GM12878 (cell line): ENCODE measurements around the gene ZNF101. TPM values are rescaled to one million over a fixed set of nuclear protein-coding genes. Genes with fewer than 3 reads are reported as not detected.

Experiments
- ATAC-seq: fragments of 200-7000 bp; cut with Tn5 transposase; 3 replicates; pipeline ENCODE4 v1.9.1; 2020; ENCODE audit warnings: mild to moderate bottlenecking, moderate library complexity
- BruUV-seq: library from RNA; stranded (reverse); fragments of 400-500 nt; replicated peaks from 2 replicates; lab custom pipeline; 2021; lab: Mats Ljungman, UMichigan
- CTCF ChIA-PET: fragments of 300-600 bp; sonication (Branson Sonifier 250); formaldehyde crosslinking; extraction: SDS; loops from one replicate; lab custom pipeline; 2021; ENCODE audit warnings: inconsistent platforms; lab: Yijun Ruan, JAX
- POLR2A ChIA-PET: fragments of 350-600 bp; formaldehyde crosslinking; extraction: SDS; loops from one replicate; lab custom pipeline; 2021; ENCODE audit warnings: inconsistent platforms; lab: Charles Lee
- RAD21 ChIA-PET: fragments of 300-600 bp; sonication (Branson Sonifier 250); formaldehyde crosslinking; loops from one replicate; lab custom pipeline; 2023; ENCODE audit warnings: antibody characterized with exemption; ENCODE audit not compliant: unreplicated experiment; lab: Charles Lee
- SMC1A ChIA-PET: fragments of 300-600 bp; sonication (Branson Sonifier 250); formaldehyde crosslinking; loops from one replicate; lab custom pipeline; 2023; ENCODE audit not compliant: unreplicated experiment, uncharacterized antibody; lab: Charles Lee
- DNase-seq: peaks from one replicate; pipeline ENCODE4 v3.0.0-alpha.2; 2011; ENCODE audit warnings: low read depth, low spot score
- FAIRE-seq: peaks from 3 replicates; lab custom pipeline; 2011; peaks lifted over from hg19 to GRCh38; lab: Jason Lieb, UNC
- H2AFZ ChIP-seq: 2 replicates; pipeline ENCODE4 v1.6.0; 2011; ENCODE audit warnings: low read depth, low read length, control low read depth; ENCODE audit not compliant: control insufficient read depth
- H3K27ac ChIP-seq: 2 replicates; pipeline ENCODE4 v1.5.1; 2011; ENCODE audit warnings: control low read depth; ENCODE audit not compliant: control insufficient read depth, insufficient read depth
- H3K27me3 ChIP-seq, 2 experiments: replicated peaks in 1 of 2; 2 replicates each; pipeline versions ENCODE4 v1.6.0 to v1.6.1; 2011; ENCODE audit warnings: low read length in 1 of 2; ENCODE audit not compliant: control insufficient read depth in 2 of 2, insufficient read depth in 2 of 2
- H3K36me3 ChIP-seq, 2 experiments: 2 replicates each; pipeline ENCODE4 v1.5.1; 2011; ENCODE audit warnings: low read length in 1 of 2; ENCODE audit not compliant: control insufficient read depth in 2 of 2, insufficient read depth in 2 of 2
- H3K4me1 ChIP-seq: 2 replicates; pipeline ENCODE4 v1.6.1; 2011; ENCODE audit warnings: mild to moderate bottlenecking, low read length, moderate library complexity, mixed read lengths; ENCODE audit not compliant: control insufficient read depth, insufficient read depth
- H3K4me2 ChIP-seq: 2 replicates; pipeline ENCODE4 v1.6.0; 2011; ENCODE audit warnings: control low read depth; ENCODE audit not compliant: control insufficient read depth, insufficient read depth
- H3K4me3 ChIP-seq: fragments of 200-600 bp; sonication (generic); 2 replicates; pipeline ENCODE4 v1.5.1; 2016
- H3K79me2 ChIP-seq: 2 replicates; pipeline ENCODE4 v1.6.0; 2011; ENCODE audit warnings: low read length; ENCODE audit not compliant: control insufficient read depth, insufficient read depth
- H3K9ac ChIP-seq: 2 replicates; pipeline ENCODE4 v1.8.0; 2011; ENCODE audit warnings: low read length, control low read depth, mixed read lengths; ENCODE audit not compliant: control insufficient read depth, insufficient read depth
- H3K9me3 ChIP-seq: replicated peaks from 3 replicates; pipeline ENCODE4 v1.5.1; 2011; ENCODE audit warnings: mild to moderate bottlenecking, low read length; ENCODE audit not compliant: control insufficient read depth, insufficient read depth
- H4K20me1 ChIP-seq: 2 replicates; pipeline ENCODE4 v1.6.0; 2011; ENCODE audit not compliant: control insufficient read depth, insufficient read depth
- BRCA1 ChIP-seq: IDR thresholded peaks from 2 replicates; pipeline ENCODE4 v1.6.1; 2011; ENCODE audit warnings: low read depth, low read length, improper control_type of control experiment
- CBFB ChIP-seq: IDR thresholded peaks from 2 replicates; pipeline ENCODE4 v1.6.1; 2016; ENCODE audit warnings: antibody characterized with exemption, low read depth
- CBX3 ChIP-seq: fragments of 200-600 bp; sonication (generic); IDR thresholded peaks from 2 replicates; pipeline ENCODE4 v1.6.1; 2016; ENCODE audit warnings: low read depth, borderline replicate concordance
- FOS ChIP-seq: IDR thresholded peaks from 3 replicates; pipeline ENCODE4 v1.6.1; 2011; ENCODE audit warnings: borderline replicate concordance; ENCODE audit not compliant: insufficient read length; ENCODE audit errors: extremely low read depth
- IRF4 ChIP-seq: IDR thresholded peaks from 2 replicates; pipeline ENCODE4 v1.6.1; 2011; ENCODE audit warnings: low read depth, low read length
- KDM1A ChIP-seq: fragments of 200-600 bp; sonication (generic); IDR thresholded peaks from 2 replicates; pipeline ENCODE4 v1.6.1; 2016; ENCODE audit warnings: borderline replicate concordance
- MXI1 ChIP-seq: fragments of 150-350 bp; IDR thresholded peaks from 2 replicates; pipeline ENCODE4 v1.6.1; 2011; ENCODE audit warnings: low read depth, mild to moderate bottlenecking, inconsistent platforms, low read length, improper control_type of control experiment
- NFXL1 ChIP-seq: fragments of 450-650 bp; IDR thresholded peaks from 2 replicates; pipeline ENCODE4 v1.6.1; 2017; ENCODE audit warnings: antibody characterized with exemption, mild to moderate bottlenecking, borderline replicate concordance
- NFYB ChIP-seq: IDR thresholded peaks from 2 replicates; pipeline ENCODE4 v1.6.1; 2011; ENCODE audit warnings: low read depth, mild to moderate bottlenecking, low read length, improper control_type of control experiment, moderate library complexity; ENCODE audit not compliant: insufficient read depth
- PML ChIP-seq: IDR thresholded peaks from 2 replicates; pipeline ENCODE4 v1.6.1; 2012; ENCODE audit warnings: low read length, inconsistent platforms
- POLR2AphosphoS5 ChIP-seq: IDR thresholded peaks from 2 replicates; pipeline ENCODE4 v1.6.1; 2011; ENCODE audit warnings: mild to moderate bottlenecking, low read length, inconsistent platforms
- RAD51 ChIP-seq: fragments of 450-650 bp; IDR thresholded peaks from 2 replicates; pipeline ENCODE4 v1.6.1; 2016; ENCODE audit warnings: moderate library complexity, mild to moderate bottlenecking, inconsistent platforms
- SIN3A ChIP-seq: IDR thresholded peaks from 2 replicates; pipeline ENCODE4 v1.6.1; 2012; ENCODE audit warnings: low read depth, low read length, improper control_type of control experiment
- ZBTB11 ChIP-seq: fragments of 450-650 bp; formaldehyde crosslinking; IDR thresholded peaks from 2 replicates; pipeline ENCODE4 v1.5.0; 2022; ENCODE audit warnings: mild to moderate bottlenecking, missing genetic modification characterization
- WGBS: methylation state at CpG from one replicate; pipeline ENCODE4 v1.1.6; 2016; ENCODE audit warnings: low lambda C conversion rate; ENCODE audit not compliant: insufficient replicate concordance, insufficient coverage; ENCODE audit errors: missing lambda C conversion rate; 5-methylcytosine and 5-hydroxymethylcytosine counted together
- in situ Hi-C: fragments of 300-500 bp; cut with MboI; formaldehyde crosslinking; loops from 9 replicates; pipeline ENCODE4 v1.14.3; 2018; ENCODE audit warnings: mixed read lengths
- intact Hi-C: fragments of 100-400 bp; cut with micrococcal nuclease; formaldehyde crosslinking; loops from one replicate; pipeline ENCODE4 v1.14.2; 2022; ENCODE audit not compliant: unreplicated experiment
- polyA plus RNA-seq, 11 experiments: library from polyadenylated mRNA; depleted of rRNA in 4 of 11; unstranded in 6 of 11; stranded (reverse) in 5 of 11; fragments of >200 nt; fragmentation: Nextera tagmentation in 4 of 11; fragmentation: Illumina TruSeq in 1 of 11; extraction: Ambion mirVana in 4 of 11; extraction: Trizol in 1 of 11; gene quantifications; 1 replicate in 1 of 11; 2 replicates in 10 of 11; pipeline versions ENCODE4 v1.2.1 to v1.2.3, GENCODE V29; 2011 to 2016; ENCODE audit warnings: inconsistent platforms in 2 of 11, missing spikeins in 2 of 11, low read depth in 1 of 11
- total RNA-seq, 4 experiments: library from RNA; depleted of rRNA in 3 of 4; stranded (reverse); fragments of >200 nt in 3 of 4; fragmentation: Illumina TruSeq in 1 of 4; extraction: Trizol in 1 of 4; gene quantifications; 2 replicates each; pipeline versions ENCODE4 v1.2.1 to v1.2.3, GENCODE V29; 2013 to 2021

Gene ZNF101
- total and polyA plus RNA-seq, 10 of the 15 experiments (the other 5 are each of a cell fraction or from before 2014, with no cell fraction given): 15.2 to 40.5 (median 19.8) TPM

GRCh38 chr19:19655641-19656343 is 12.8 kb upstream of the ZNF101 start:
- no TSS peak for BruUV-seq
- no peak overlapping the region for H3K9ac ChIP-seq
- SMC1A ChIA-PET: interaction anchor here (1.0 kb wide), 1 partner anchor 65 kb away, joined by 3 read pairs; no protein-coding TSS in a partner anchor
- no peaks in the 10 kb centered on the region for H3K4me1 ChIP-seq
- peaks cover 11% of the 10 kb centered on the region for H3K79me2 ChIP-seq
- H2AFZ ChIP-seq: no peak overlapping the region
- no peak for ATAC-seq
- CTCF ChIA-PET: no interaction called here
- H3K36me3 ChIP-seq: peaks cover 53 to 74% of the 10 kb centered on the region in 2 experiments
- H3K4me3 ChIP-seq: no peak overlapping the region
- no peak overlapping the region for H3K4me2 ChIP-seq
- POLR2A ChIA-PET: no interaction called here
- no peak for DNase-seq
- no peaks in the 10 kb centered on the region for H3K9me3 ChIP-seq
- intact Hi-C loops: no loop called here
- no peak overlapping the region for H3K27ac ChIP-seq
- no peaks in the 10 kb centered on the region for H4K20me1 ChIP-seq
- RAD21 ChIA-PET: no interaction called here
- 96% methylated on average over 27 of the region's 27 CpGs for WGBS
- no peak for FAIRE-seq
- no peaks in the 10 kb centered on the region for H3K27me3 ChIP-seq
- in situ Hi-C loops: no loop called here
- TF ChIP-seq FOS (no peak), PML (no peak), POLR2AphosphoS5 (no peak), KDM1A (no peak), SIN3A (no peak), CBFB (no peak), CBX3 (no peak), MXI1 (no peak), IRF4 (no peak), NFYB (no peak), ZBTB11 (CRISPR knock-in tag) (no peak), BRCA1 (no peak), NFXL1 (no peak), RAD51 (no peak)
